GM23338 (cell line): ENCODE data around the gene BRD3.

Experiments used
- CREB1 ChIP-seq: fragments of 250-450 bp; sonication (Bioruptor Pico); IDR thresholded peaks from 2 replicates; pipeline ENCODE4 v1.5.0; 2020; ENCODE audit warnings: low read depth, mild to moderate bottlenecking, moderate library complexity
- CTCF ChIP-seq, 2 experiments: fragments of 200-600 bp in 1 of 2; sonication (generic) in 1 of 2; conservative IDR thresholded peaks; 2 replicates each; pipeline versions ENCODE4 v1.5.1 to v1.6.1; 2016 to 2017; ENCODE audit warnings: antibody characterized with exemption in 2 of 2, low read depth in 2 of 2, mild to moderate bottlenecking in 2 of 2, moderate library complexity in 1 of 2
- ETS1 ChIP-seq: IDR thresholded peaks from 2 replicates; pipeline ENCODE4 v1.6.1; 2016; ENCODE audit warnings: antibody characterized with exemption
- EZH2 ChIP-seq: fragments of 200-600 bp; sonication (generic); IDR thresholded peaks from one replicate; pipeline ENCODE4 v1.8.0; 2017; ENCODE audit warnings: antibody characterized with exemption, mild to moderate bottlenecking, low read depth; ENCODE audit not compliant: unreplicated experiment
- EZH2phosphoT487 ChIP-seq: fragments of 200-600 bp; sonication (generic); IDR thresholded peaks from one replicate; pipeline ENCODE4 v1.8.1; 2018; ENCODE audit warnings: antibody characterized with exemption; ENCODE audit not compliant: unreplicated experiment
- JUNB ChIP-seq: IDR thresholded peaks from one replicate; pipeline ENCODE4 v1.6.1; 2016; ENCODE audit warnings: antibody characterized with exemption; ENCODE audit not compliant: unreplicated experiment
- POLR2AphosphoS5 ChIP-seq: IDR thresholded peaks from 2 replicates; pipeline ENCODE4 v1.6.1; 2016; ENCODE audit warnings: antibody characterized with exemption, low read depth
- STAT1 ChIP-seq: IDR thresholded peaks from one replicate; pipeline ENCODE4 v1.6.1; 2016; ENCODE audit warnings: antibody characterized with exemption; ENCODE audit not compliant: unreplicated experiment
- ZNF114 ChIP-seq: fragments of 250-450 bp; sonication (Bioruptor Pico); IDR thresholded peaks from 2 replicates; pipeline ENCODE4 v1.5.0; 2020; ENCODE audit warnings: mild to moderate bottlenecking, moderate library complexity
- ZNF331 ChIP-seq: fragments of 250-450 bp; sonication (Bioruptor Pico); IDR thresholded peaks from 2 replicates; pipeline ENCODE4 v1.5.0; 2020; ENCODE audit warnings: low read depth, mild to moderate bottlenecking, moderate library complexity
- TF ChIP-seq, protein P1 (sequence below): IDR thresholded peaks from one replicate; pipeline ENCODE4 v1.6.1; 2018; ENCODE audit warnings: antibody characterized with exemption; ENCODE audit not compliant: unreplicated experiment
- TF ChIP-seq, protein P2 (sequence below): fragments of 250-450 bp; sonication (Bioruptor Pico); IDR thresholded peaks from 2 replicates; pipeline ENCODE4 v1.5.0; 2020; ENCODE audit warnings: mild to moderate bottlenecking, moderate library complexity

GRCh38 chr9:133994353-133995011 is 73.3 kb downstream of the BRD3 start:
- TF ChIP-seq CREB1 (no peak), EZH2phosphoT487 (no peak), EZH2 (no peak), JUNB (no peak), CTCF (conservative IDR thresholded peaks at IDR 0.05; ENCODE audit: low read depth in 2 of 2) (peak; percentile 86 to 99), POLR2AphosphoS5 (no peak), ZNF331 (no peak), STAT1 (no peak), ETS1 (no peak), ZNF114 (CRISPR knock-in tag) (no peak)
- TF ChIP-seq, protein P1, sequence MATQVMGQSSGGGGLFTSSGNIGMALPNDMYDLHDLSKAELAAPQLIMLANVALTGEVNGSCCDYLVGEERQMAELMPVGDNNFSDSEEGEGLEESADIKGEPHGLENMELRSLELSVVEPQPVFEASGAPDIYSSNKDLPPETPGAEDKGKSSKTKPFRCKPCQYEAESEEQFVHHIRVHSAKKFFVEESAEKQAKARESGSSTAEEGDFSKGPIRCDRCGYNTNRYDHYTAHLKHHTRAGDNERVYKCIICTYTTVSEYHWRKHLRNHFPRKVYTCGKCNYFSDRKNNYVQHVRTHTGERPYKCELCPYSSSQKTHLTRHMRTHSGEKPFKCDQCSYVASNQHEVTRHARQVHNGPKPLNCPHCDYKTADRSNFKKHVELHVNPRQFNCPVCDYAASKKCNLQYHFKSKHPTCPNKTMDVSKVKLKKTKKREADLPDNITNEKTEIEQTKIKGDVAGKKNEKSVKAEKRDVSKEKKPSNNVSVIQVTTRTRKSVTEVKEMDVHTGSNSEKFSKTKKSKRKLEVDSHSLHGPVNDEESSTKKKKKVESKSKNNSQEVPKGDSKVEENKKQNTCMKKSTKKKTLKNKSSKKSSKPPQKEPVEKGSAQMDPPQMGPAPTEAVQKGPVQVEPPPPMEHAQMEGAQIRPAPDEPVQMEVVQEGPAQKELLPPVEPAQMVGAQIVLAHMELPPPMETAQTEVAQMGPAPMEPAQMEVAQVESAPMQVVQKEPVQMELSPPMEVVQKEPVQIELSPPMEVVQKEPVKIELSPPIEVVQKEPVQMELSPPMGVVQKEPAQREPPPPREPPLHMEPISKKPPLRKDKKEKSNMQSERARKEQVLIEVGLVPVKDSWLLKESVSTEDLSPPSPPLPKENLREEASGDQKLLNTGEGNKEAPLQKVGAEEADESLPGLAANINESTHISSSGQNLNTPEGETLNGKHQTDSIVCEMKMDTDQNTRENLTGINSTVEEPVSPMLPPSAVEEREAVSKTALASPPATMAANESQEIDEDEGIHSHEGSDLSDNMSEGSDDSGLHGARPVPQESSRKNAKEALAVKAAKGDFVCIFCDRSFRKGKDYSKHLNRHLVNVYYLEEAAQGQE: no peak
- TF ChIP-seq, protein P2, sequence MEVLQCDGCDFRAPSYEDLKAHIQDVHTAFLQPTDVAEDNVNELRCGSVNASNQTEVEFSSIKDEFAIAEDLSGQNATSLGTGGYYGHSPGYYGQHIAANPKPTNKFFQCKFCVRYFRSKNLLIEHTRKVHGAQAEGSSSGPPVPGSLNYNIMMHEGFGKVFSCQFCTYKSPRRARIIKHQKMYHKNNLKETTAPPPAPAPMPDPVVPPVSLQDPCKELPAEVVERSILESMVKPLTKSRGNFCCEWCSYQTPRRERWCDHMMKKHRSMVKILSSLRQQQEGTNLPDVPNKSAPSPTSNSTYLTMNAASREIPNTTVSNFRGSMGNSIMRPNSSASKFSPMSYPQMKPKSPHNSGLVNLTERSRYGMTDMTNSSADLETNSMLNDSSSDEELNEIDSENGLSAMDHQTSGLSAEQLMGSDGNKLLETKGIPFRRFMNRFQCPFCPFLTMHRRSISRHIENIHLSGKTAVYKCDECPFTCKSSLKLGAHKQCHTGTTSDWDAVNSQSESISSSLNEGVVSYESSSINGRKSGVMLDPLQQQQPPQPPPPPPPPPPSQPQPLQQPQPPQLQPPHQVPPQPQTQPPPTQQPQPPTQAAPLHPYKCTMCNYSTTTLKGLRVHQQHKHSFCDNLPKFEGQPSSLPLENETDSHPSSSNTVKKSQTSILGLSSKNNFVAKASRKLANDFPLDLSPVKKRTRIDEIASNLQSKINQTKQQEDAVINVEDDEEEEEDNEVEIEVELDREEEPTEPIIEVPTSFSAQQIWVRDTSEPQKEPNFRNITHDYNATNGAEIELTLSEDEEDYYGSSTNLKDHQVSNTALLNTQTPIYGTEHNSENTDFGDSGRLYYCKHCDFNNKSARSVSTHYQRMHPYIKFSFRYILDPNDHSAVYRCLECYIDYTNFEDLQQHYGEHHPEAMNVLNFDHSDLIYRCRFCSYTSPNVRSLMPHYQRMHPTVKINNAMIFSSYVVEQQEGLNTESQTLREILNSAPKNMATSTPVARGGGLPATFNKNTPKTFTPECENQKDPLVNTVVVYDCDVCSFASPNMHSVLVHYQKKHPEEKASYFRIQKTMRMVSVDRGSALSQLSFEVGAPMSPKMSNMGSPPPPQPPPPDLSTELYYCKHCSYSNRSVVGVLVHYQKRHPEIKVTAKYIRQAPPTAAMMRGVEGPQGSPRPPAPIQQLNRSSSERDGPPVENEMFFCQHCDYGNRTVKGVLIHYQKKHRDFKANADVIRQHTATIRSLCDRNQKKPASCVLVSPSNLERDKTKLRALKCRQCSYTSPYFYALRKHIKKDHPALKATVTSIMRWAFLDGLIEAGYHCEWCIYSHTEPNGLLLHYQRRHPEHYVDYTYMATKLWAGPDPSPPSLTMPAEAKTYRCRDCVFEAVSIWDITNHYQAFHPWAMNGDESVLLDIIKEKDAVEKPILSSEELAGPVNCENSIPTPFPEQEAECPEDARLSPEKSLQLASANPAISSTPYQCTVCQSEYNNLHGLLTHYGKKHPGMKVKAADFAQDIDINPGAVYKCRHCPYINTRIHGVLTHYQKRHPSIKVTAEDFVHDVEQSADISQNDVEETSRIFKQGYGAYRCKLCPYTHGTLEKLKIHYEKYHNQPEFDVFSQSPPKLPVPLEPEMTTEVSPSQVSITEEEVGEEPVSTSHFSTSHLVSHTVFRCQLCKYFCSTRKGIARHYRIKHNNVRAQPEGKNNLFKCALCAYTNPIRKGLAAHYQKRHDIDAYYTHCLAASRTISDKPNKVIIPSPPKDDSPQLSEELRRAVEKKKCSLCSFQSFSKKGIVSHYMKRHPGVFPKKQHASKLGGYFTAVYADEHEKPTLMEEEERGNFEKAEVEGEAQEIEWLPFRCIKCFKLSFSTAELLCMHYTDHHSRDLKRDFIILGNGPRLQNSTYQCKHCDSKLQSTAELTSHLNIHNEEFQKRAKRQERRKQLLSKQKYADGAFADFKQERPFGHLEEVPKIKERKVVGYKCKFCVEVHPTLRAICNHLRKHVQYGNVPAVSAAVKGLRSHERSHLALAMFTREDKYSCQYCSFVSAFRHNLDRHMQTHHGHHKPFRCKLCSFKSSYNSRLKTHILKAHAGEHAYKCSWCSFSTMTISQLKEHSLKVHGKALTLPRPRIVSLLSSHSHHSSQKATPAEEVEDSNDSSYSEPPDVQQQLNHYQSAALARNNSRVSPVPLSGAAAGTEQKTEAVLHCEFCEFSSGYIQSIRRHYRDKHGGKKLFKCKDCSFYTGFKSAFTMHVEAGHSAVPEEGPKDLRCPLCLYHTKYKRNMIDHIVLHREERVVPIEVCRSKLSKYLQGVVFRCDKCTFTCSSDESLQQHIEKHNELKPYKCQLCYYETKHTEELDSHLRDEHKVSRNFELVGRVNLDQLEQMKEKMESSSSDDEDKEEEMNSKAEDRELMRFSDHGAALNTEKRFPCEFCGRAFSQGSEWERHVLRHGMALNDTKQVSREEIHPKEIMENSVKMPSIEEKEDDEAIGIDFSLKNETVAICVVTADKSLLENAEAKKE (CRISPR knock-in tag): no peak
